GM19324 (cell line): ENCODE measurements around the gene ARHGAP28.

ENCODE experiments used
- ATAC-seq: cut with Tn5 transposase; IDR thresholded peaks from one replicate; pipeline ENCODE4 v1.9.1; 2021; ENCODE audit warnings: mild to moderate bottlenecking, moderate library complexity; ENCODE audit not compliant: unreplicated experiment, low FRiP score

ARHGAP28 gene

GRCh38 chr18:6732952-6733351 is 3.4 kb downstream of the ARHGAP28 start:
- no peak for ATAC-seq

- no peak for ATAC-seq
Measured at GRCh38 chr18:6733758-6734157, 4.2 kb downstream of the ARHGAP28 start.

DNA sequence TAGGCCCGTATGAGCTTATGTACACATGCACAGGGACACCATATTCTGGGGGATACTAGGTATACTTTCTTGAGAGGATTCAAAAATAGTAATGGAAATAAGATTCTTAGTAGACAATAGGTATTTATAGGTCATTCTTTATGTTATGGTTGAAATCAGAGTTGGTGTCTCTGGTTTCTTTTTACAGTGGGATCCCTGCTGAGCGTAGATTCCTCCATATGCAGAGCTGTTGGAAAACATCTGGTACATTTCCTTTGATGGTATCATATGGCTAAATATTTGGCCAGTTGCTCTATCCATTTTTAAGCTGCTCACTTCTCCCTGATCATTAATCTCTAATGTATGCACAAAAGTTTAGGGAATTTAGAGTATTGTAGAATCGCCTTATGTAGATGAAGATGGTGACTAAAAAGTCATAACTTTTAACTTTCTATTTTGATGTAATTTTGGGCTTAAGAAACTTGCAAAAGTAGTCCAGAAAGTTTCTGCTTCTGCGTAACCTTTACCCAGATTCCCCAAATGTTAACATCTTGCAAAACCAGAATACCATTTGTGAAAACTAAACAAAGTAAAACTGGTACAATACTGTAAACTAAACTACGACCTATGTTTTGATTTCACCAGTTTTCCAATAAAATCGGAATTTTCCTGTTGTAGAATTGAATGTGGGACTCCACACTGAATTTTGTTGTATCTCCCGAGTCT is 5.4 kb downstream of the ARHGAP28 start:
- ATAC-seq = no peak

DNA sequence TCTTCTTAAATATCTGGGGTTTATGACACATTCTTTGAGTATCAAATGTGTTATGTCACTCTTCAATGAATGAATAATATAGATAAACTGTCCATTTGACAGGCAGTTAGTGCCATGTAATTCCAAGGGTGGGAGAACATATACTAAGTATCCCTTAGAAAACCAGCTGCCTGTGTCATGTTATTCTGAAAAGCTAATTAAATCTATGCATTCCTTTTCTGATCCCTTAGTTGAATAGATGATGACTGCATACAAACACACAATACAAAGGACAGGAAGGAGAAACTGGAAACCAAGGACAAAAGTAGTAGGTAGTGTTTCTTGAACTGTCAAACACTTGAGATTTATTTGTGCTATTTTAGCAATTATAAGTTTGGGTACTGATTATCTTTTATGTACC is 8.3 kb downstream of the ARHGAP28 start:
- no peak for ATAC-seq

GRCh38 chr18:6738622-6739021 is 9.1 kb downstream of the ARHGAP28 start:
- no peak for ATAC-seq

DNA sequence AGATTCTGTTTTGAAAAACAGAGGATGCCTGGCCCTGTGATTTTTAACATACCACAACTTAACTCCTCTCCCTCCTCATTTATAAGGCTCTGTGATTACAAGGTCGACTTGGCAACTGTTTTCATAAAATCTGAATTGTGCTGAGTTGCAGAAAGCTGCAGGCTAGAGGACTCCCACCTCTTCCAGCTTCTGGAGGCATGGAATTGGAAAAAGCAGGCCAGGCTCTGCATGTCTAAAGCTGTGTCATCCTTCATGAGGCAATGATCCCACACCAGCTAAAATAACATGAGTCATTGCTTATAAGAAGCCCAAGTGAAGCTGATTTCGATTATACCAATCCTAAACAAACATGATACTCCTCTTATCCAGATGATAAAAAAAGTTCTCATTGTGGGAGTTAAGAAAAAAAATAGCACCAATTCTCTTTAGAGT is 11.7 kb downstream of the ARHGAP28 start:
- ATAC-seq = no peak

DNA sequence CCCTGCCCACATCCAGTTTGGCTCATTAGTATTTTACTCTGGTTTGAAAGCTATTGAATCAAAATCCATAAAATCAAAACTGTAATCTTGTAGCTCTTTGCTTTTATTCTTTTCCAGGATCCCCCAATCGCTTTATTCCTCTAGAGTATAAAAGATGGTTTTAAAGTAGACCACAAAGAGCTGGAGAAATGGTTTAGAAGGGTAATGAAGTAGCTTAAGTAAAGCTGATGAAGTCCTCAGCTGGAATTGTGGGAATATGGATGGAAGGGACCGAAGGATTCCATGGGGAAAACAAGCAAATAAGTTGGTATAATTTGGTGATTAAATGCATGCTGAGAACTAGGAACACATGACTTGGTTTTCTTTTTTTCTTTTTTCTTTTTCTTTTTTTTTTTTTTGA is 12.3 kb downstream of the ARHGAP28 start:
- no peak for ATAC-seq

DNA sequence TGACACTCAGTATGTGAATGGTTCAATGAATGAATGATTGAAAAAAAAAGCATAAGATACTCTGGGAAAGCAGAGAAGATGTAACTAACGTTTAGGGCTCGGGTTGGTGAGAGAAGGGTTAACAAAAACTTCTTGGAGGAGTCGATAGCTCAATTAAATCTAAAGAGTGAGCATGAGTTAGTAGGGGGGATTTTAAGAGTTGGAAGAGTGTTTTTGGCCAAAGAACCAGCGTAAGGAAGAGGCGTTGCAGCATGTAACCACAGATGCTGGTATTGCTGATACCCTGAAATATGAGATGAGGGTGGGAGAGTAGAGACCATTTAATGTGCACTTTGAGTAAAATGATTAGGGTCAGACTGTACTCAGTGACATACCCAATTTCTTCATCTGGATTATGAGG is 14.5 kb downstream of the ARHGAP28 start:
- no peak for ATAC-seq

GRCh38 chr18:6744816-6745455 is 15.4 kb downstream of the ARHGAP28 start:
- no peak for ATAC-seq

GRCh38 chr18:6745504-6746031 is 16.1 kb downstream of the ARHGAP28 start:
- ATAC-seq = no peak

DNA sequence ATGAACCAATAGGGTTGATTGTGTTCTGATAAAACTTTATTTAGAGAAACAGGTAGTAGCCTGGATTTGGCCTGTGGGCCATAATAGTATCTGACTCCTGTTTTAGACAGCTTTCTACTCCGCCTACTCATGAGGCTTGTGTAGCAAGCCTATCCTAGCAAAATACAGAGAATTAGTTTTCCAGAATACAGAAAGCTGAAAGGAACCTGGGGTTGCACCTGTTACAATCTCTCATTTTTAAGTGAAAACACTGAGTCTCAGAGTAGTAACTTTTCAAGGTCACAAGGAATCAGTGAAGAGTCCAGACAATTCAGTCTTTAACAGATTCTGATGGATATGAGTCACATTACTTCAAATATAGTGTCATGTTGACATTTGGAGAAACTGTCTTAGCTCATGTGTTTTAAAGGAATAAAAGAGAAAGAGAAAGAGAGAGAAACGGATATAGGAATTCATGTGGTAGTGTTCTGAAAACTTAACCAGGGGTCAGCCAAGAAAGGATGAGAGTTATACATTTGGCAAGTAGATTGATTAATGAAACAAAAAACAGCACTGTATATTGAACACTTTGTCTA is 17.0 kb downstream of the ARHGAP28 start:
- ATAC-seq = no peak

DNA sequence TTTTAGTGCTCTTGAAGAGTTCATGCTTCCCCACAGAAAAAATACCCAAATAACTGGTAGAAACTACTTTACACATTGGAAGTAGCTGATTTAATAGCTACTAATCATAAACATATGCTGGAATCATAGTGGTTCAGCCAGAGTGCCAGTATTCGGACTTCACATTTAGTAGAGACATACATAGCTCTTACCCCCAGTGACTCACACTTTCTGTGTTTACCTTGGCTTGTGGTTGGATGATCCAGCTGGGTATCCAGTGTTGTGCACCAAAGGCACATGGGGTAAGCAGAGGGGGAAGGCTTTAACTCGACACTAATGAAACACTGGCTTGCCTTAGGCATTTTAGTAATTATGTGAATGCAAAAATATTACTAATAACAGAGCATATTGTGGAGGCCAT is 18.1 kb downstream of the ARHGAP28 start:
- ATAC-seq = no peak

- no peak for ATAC-seq
Measured at GRCh38 chr18:6748241-6748640, 18.7 kb downstream of the ARHGAP28 start.

- no peak for ATAC-seq
Measured at GRCh38 chr18:6750411-6750810, 20.9 kb downstream of the ARHGAP28 start.

GRCh38 chr18:6751222-6751621 is 21.7 kb downstream of the ARHGAP28 start:
- ATAC-seq = no peak

GRCh38 chr18:6752202-6752860 is 22.8 kb downstream of the ARHGAP28 start:
- no peak for ATAC-seq

DNA sequence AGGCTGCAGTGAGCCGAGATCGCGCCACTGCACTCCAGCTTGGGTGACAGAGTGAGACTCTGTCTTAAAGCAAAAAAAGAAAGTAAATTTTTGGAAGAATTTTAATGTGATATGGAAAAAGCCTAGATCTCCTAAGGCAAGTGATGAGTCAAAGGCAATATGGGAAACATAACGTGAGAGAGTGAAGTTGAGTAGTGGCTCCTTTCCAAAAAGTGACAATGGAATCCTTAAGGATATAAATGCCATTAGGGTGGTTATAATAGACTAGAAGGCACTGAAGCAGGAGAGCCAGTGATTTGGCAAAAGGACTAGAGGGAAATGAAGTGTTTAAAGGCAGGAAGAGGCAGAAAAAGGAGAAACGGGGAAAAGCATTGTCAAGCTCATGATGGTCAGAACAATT is 25.6 kb downstream of the ARHGAP28 start:
- no peak for ATAC-seq

GRCh38 chr18:6757931-6758330 is 28.4 kb downstream of the ARHGAP28 start:
- ATAC-seq = no peak

DNA sequence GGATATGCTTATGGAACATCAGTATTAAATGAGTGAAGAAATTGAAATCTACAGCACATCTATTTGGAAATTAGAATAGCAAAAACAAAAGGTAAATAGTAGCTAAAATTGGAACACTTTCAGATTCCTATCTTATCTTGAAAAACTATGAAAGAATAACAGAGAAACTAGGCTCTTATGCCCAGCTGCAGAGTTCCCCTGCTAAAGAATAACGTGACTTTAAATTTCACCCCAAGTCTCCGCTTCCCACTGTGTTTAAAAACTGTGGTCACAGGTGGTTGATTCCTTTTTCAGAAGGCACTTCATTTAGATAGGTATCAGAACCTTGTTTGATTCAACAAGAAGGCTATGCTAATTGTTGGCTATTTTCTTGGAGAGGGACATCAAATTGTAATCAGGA is 30.1 kb downstream of the ARHGAP28 start:
- no peak for ATAC-seq

DNA sequence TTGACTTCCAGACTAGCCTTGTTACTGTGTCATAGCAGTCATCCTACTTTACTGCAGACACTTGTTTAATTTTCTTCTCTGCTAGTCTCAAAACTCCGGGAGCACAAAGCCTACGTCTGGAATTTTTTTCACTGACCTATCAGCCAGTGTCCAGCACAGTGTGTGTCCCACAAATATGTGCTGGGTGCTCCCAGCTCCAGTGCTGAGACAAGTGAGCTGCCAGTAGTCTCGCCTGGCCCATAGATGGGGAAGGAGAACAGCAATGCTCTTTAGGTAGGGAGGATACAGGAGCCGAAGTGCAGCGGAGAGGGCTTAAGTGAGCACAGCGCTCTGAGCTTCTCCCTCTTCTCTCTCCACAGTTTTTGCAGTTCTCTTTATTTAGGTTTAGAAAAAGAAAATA is 34.0 kb downstream of the ARHGAP28 start:
- ATAC-seq = no peak

GRCh38 chr18:6764382-6764781 is 34.9 kb downstream of the ARHGAP28 start:
- no peak for ATAC-seq
